Coronary artery (tissue), 2 donors: ENCODE measurements around the gene VPS13D.

Experiments
- DNase-seq: peaks from one replicate; pipeline ENCODE4 v3.0.0-alpha.2; 2017; ENCODE audit warnings: low spot score
- H3K27ac ChIP-seq, 2 donors: fragments of 200-600 bp; sonication (generic); one replicate each; pipeline ENCODE4 v1.5.1; 2016 to 2019
- H3K4me3 ChIP-seq: fragments of 200-600 bp; sonication (generic); 2 replicates; pipeline ENCODE4 v1.5.1; 2016; ENCODE audit warnings: mild to moderate bottlenecking, moderate library complexity
- TF ChIP-seq, protein P1 (sequence below): fragments of 200-600 bp; sonication (generic); IDR thresholded peaks from one replicate; pipeline ENCODE4 v1.5.1; 2019; ENCODE audit warnings: antibody characterized with exemption

VPS13D gene

GRCh38 chr1:12339811-12340543 is 110.1 kb downstream of the VPS13D start:
- TF ChIP-seq, protein P1, sequence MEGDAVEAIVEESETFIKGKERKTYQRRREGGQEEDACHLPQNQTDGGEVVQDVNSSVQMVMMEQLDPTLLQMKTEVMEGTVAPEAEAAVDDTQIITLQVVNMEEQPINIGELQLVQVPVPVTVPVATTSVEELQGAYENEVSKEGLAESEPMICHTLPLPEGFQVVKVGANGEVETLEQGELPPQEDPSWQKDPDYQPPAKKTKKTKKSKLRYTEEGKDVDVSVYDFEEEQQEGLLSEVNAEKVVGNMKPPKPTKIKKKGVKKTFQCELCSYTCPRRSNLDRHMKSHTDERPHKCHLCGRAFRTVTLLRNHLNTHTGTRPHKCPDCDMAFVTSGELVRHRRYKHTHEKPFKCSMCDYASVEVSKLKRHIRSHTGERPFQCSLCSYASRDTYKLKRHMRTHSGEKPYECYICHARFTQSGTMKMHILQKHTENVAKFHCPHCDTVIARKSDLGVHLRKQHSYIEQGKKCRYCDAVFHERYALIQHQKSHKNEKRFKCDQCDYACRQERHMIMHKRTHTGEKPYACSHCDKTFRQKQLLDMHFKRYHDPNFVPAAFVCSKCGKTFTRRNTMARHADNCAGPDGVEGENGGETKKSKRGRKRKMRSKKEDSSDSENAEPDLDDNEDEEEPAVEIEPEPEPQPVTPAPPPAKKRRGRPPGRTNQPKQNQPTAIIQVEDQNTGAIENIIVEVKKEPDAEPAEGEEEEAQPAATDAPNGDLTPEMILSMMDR = no peak
- DNase-seq = no peak
- no peak overlapping the region for H3K4me3 ChIP-seq
- H3K27ac ChIP-seq = peak overlapping the region; percentile 48 to 68

DNA sequence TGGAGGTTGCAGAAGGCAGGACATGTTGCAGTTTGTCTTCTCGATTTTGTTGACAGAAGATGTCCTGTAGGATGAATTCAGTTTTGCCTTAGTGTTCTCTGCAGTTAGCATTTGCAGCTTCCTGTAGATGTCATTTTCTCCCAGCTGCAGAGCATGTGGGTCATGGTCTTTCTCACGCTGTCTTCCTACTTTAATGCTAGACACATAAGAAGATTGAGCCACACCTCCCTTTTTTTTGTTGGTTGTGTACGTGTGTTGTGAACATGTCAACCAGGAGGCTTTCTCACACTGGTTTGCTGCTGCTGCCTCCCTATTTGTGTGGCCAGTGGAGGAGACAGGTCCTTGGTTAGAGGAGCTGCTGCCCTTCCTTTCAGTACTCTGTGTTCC is 110.7 kb downstream of the VPS13D start:
- Histone ChIP-seq H3K4me3 (no peak overlapping the region), H3K27ac (no peak overlapping the region)
- TF ChIP-seq, protein P1 = no peak
- no peak for DNase-seq

DNA sequence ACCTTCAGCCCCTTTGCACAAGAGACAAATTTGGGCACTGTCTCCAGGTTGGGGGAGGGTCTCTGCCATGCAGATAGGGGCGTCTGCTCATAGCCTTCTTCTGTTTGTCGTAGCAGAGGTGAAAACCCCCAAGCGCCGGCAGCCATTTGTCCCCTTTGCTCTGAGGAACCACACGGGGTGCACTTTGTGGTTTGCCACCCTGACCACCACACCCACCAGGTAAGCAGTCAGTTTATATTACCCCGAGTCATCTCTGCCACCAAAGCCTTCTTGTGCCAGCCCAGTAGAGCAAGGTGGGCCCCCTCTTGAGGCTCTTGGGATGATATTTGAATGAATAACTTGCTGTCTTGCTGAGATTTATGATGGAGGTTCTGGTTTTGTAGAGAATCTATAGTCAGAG is 111.8 kb downstream of the VPS13D start:
- no peak for DNase-seq
- H3K4me3 ChIP-seq = no peak overlapping the region
- H3K27ac ChIP-seq = no peak overlapping the region
- TF ChIP-seq, protein P1 = no peak

DNA sequence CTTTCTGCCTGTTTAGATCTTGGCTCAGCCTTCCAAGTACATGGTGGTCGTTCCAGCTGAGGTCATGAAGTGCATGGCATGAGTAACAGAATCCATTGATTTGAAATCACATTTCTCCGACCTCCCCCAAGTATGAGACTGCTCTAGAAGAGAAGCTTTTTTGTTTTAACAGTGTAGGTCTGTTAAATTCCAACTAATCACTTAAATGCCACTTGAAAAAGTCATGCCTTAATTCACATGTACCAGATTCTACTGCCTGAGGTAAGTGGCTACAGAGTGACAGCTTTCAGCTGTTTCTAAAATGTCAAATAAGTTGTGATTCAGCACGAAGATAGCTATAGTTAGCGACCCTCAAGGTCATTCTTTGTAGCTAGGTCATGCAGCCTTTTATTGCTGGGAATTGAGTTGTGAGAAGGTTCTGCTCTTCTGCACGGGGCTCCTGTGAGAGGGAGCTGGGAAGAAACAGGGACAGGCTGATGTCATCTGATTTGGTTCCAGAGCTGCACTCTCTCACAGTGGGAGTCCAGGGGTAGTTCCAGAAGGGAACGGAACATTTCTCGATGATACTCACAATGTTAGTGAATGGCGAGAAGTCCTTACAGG is 112.7 kb downstream of the VPS13D start:
- DNase-seq = no peak
- TF ChIP-seq, protein P1 = no peak
- H3K4me3 ChIP-seq = no peak overlapping the region
- H3K27ac ChIP-seq = no peak overlapping the region

GRCh38 chr1:12343823-12344487 is 114.1 kb downstream of the VPS13D start:
- peak overlapping the region; percentile 39 for H3K4me3 ChIP-seq
- TF ChIP-seq, protein P1 = no peak
- DNase-seq = no peak
- peak overlapping the region; percentile 56 to 73 for H3K27ac ChIP-seq

GRCh38 chr1:12344596-12345349 is 114.9 kb downstream of the VPS13D start:
- Histone ChIP-seq H3K27ac (peak overlapping the region; percentile 56 to 73), H3K4me3 (peak overlapping the region; percentile 39)
- DNase-seq = no peak
- TF ChIP-seq, protein P1 = no peak
